Keratinocyte (primary cell): ENCODE data around the gene LCE1C.

Source experiments
- EZH2 ChIP-seq: IDR thresholded peaks from one replicate; pipeline ENCODE4 v1.6.1; 2012; ENCODE audit warnings: inconsistent platforms, mild to moderate bottlenecking, low read length, moderate library complexity
- TF ChIP-seq, protein P1 (sequence below), 3 experiments: IDR thresholded peaks in 1 of 3; conservative IDR thresholded peaks in 1 of 3; optimal IDR thresholded peaks in 1 of 3; 2 replicates in 2 of 3; 3 replicates in 1 of 3; pipeline versions ENCODE3 to v1.5.1; 2011; ENCODE audit warnings: low read length in 3 of 3, mild to moderate bottlenecking in 3 of 3, moderate library complexity in 2 of 3, control low read depth in 1 of 3, inconsistent platforms in 1 of 3; ENCODE audit not compliant: insufficient read depth in 2 of 3; ENCODE audit errors: extremely low read depth in 1 of 3

DNA sequence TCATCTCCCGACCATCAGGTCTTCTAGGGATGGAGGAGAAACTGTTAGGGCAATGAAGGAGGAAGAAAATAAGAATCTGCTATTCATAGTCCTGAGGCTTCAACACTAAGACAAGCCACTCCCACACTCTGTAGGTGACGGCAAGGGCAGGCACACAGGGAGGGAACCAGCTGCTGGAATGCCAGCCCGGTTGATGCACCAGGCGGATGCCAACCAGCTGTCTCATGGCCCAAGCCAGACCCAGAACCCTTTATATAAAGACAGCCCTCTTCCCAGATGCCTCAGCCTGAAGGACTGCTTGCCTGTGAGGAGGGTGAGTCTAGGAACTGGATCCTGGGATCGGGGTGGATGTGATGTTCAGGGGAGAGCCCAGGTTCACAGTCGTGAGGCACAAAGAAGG is 48.7 kb downstream of the LCE1C start, which contains the start of gene KPRP:
- TF ChIP-seq, protein P1, sequence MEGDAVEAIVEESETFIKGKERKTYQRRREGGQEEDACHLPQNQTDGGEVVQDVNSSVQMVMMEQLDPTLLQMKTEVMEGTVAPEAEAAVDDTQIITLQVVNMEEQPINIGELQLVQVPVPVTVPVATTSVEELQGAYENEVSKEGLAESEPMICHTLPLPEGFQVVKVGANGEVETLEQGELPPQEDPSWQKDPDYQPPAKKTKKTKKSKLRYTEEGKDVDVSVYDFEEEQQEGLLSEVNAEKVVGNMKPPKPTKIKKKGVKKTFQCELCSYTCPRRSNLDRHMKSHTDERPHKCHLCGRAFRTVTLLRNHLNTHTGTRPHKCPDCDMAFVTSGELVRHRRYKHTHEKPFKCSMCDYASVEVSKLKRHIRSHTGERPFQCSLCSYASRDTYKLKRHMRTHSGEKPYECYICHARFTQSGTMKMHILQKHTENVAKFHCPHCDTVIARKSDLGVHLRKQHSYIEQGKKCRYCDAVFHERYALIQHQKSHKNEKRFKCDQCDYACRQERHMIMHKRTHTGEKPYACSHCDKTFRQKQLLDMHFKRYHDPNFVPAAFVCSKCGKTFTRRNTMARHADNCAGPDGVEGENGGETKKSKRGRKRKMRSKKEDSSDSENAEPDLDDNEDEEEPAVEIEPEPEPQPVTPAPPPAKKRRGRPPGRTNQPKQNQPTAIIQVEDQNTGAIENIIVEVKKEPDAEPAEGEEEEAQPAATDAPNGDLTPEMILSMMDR (optimal IDR thresholded peaks at IDR 0.05 in 1 of 3, IDR thresholded peaks at IDR 0.05 in 1 of 3, conservative IDR thresholded peaks at IDR 0.05 in 1 of 3; ENCODE audit: extremely low read depth in 1 of 3, insufficient read depth in 2 of 3, low read length in 3 of 3): no peak
- no peak for TF ChIP-seq EZH2
